GM12865 (cell line): Measurements from ENCODE around the gene PRMT3.
"Not testable (repeated sequence)": the region's sequence is repeated elsewhere in the genome, so short reads cannot be mapped to it uniquely, and the experiment has no call there.

Experiments
- DNase-seq: peaks from one replicate; pipeline ENCODE4 v3.0.0; 2010; ENCODE audit warnings: low read depth
- H3K4me3 ChIP-seq: 2 replicates; pipeline ENCODE4 v1.5.1; 2011; ENCODE audit warnings: mild to moderate bottlenecking, low read depth, low read length, control low read depth
- TF ChIP-seq, protein P1 (sequence below): IDR thresholded peaks from 2 replicates; pipeline ENCODE4 v1.5.1; 2011; ENCODE audit warnings: low read length, control low read depth, low read depth, inconsistent platforms; ENCODE audit not compliant: insufficient read depth; ENCODE audit errors: missing control alignments

The PRMT3 gene

DNA sequence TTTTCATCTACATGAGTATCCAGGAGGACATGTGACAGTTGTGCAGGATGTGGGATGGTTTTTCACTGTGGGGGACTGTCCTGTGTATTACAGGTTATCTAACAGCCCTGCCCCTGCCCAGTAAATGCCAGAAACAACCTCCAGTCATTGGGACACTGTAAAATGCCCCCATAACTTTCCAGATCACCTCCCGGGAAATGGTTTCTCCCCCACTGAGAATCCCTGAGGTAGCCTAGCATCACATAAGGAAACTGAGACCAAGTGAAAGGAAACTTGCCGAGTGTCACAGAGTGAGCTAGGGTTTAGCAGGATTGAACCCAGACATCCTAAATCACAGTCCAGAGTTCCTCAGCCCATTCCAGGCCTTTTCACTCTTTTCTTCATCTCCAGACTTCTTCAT is 163.6 kb downstream of the PRMT3 start:
- TF ChIP-seq, protein P1, sequence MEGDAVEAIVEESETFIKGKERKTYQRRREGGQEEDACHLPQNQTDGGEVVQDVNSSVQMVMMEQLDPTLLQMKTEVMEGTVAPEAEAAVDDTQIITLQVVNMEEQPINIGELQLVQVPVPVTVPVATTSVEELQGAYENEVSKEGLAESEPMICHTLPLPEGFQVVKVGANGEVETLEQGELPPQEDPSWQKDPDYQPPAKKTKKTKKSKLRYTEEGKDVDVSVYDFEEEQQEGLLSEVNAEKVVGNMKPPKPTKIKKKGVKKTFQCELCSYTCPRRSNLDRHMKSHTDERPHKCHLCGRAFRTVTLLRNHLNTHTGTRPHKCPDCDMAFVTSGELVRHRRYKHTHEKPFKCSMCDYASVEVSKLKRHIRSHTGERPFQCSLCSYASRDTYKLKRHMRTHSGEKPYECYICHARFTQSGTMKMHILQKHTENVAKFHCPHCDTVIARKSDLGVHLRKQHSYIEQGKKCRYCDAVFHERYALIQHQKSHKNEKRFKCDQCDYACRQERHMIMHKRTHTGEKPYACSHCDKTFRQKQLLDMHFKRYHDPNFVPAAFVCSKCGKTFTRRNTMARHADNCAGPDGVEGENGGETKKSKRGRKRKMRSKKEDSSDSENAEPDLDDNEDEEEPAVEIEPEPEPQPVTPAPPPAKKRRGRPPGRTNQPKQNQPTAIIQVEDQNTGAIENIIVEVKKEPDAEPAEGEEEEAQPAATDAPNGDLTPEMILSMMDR, result no peak
- no peak overlapping the region for H3K4me3 ChIP-seq
- no peak for DNase-seq

DNA sequence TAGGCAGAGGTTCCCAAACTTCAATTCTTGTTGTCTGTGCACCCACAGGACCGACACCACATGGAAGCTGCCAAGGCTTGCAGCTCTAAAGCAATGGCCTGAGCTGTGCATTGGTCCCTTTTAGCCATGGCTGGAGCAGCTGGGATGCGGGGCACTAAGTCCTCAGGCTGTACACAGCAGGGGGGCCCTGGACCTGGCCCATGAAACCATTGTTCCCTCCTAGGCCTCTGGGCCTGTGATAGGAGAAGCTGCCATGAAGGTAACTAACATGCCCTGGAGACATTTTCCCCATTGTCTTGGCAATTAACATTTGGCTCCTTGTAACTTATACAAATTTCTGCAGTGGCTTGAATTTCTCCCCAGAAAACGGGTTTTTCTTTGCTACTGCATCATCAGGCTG is 168.3 kb downstream of the PRMT3 start:
- no peak overlapping the region for H3K4me3 ChIP-seq
- DNase-seq, result no peak
- TF ChIP-seq, protein P1, result no peak

DNA sequence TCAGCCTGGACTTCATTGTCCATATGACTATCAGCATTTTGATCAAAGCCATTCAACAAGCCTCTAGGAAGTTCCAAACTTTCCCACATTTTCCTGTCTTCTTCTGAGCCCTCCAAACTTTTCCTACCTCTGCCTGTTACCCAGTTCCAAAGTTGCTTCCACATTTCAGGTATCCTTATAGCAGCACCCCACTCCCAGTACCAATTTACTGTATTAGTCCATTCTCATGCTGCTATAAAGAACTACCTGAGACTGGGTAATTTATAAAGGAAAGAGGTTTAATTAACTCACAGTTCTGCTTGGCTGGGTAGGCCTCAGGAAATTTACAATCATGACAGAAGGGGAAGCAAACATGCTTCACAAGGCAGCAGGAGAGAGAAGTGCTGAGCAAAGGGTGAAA is 168.9 kb downstream of the PRMT3 start:
- not testable (repeated sequence) for DNase-seq, H3K4me3 ChIP-seq

DNA sequence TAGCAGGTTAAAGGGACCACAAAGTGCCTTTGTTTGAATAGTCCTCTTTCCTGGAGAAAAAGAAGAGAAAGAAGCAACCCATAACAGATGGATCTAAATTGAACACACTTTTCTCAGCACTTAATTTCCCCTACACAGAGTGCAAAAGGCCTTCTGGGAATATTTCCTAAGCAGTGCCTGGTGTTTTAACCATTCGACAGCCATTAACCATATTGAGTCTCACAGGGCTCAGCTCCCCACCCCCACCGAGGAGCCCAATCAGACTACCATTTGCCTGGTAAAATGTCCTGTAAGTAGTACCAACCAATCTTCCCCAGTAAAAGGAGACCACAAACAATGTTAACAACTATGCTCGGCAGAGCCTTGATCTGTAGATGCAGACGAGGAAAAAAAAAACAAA is 171.2 kb downstream of the PRMT3 start:
- no peak for DNase-seq

More for the DNA sequence above, 171.2 kb downstream of the PRMT3 start:
- no peak overlapping the region for H3K4me3 ChIP-seq
- TF ChIP-seq, protein P1, result no peak
